PC-3 (cell line): ENCODE results near the gene ADK.

Experiments used
- EZH2phosphoT487 ChIP-seq: fragments of 300-600 bp; sonication (generic); IDR thresholded peaks from 2 replicates; pipeline ENCODE4 v1.6.1; 2018; ENCODE audit warnings: mild to moderate bottlenecking, antibody characterized with exemption, low read length, borderline replicate concordance
- TF ChIP-seq, protein P1 (sequence below): fragments of 300-600 bp; sonication (generic); conservative IDR thresholded peaks from 2 replicates; pipeline ENCODE4 v1.5.1; 2017; ENCODE audit warnings: antibody characterized with exemption, low read depth, mild to moderate bottlenecking, low read length

DNA sequence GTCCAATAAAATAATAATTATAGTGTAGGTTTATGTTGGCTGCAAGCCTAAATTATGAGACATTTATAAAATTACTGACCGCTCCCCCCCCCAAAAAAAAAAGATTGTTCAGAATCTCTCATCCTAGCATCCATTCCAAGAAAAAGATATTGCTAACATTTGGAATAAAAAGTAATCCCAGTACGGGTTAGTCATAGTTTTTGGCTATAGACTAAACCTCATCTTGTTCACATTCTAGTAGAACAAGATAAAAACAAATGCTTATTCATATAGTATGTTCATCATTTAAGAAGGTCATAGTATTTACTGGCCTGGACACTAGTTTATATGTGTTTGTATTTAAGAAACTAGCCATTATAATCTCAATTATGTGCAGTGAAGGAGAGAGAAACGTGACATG, 44.0 kb downstream of the ADK start:
- TF ChIP-seq, protein P1, sequence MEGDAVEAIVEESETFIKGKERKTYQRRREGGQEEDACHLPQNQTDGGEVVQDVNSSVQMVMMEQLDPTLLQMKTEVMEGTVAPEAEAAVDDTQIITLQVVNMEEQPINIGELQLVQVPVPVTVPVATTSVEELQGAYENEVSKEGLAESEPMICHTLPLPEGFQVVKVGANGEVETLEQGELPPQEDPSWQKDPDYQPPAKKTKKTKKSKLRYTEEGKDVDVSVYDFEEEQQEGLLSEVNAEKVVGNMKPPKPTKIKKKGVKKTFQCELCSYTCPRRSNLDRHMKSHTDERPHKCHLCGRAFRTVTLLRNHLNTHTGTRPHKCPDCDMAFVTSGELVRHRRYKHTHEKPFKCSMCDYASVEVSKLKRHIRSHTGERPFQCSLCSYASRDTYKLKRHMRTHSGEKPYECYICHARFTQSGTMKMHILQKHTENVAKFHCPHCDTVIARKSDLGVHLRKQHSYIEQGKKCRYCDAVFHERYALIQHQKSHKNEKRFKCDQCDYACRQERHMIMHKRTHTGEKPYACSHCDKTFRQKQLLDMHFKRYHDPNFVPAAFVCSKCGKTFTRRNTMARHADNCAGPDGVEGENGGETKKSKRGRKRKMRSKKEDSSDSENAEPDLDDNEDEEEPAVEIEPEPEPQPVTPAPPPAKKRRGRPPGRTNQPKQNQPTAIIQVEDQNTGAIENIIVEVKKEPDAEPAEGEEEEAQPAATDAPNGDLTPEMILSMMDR = no peak
- no peak for TF ChIP-seq EZH2phosphoT487
